Superior temporal gyrus (tissue), 1 donor: Measurements from ENCODE around the gene RUFY4.
"Not testable (repeated sequence)": the region's sequence is repeated elsewhere in the genome, so short reads cannot be mapped to it uniquely, and the experiment has no call there.

Experiments
- DNase-seq: peaks from one replicate; pipeline ENCODE4 v3.0.0-alpha.2; 2016; ENCODE audit errors: extremely low spot score

Gene RUFY4

DNA sequence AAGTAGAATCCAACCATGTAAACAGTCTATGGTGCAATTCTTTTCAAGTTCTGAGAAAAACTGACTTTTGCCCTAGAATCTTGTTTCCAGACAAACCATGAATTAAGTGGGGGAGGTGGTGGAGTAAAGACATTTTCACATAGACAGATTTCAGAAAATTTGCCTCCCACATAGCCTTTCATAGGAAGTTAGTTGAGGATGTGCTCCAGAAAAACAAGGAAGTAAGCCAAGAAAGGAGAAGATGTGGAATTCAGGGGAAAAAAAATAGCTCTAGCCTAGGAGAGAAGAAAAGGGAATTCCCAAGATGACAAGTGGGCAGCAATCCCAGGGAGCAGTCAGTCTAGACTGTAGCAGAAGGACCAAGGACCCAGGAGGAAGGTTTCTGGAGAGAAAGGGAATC is 17.4 kb downstream of the RUFY4 start:
- no peak for DNase-seq

DNA sequence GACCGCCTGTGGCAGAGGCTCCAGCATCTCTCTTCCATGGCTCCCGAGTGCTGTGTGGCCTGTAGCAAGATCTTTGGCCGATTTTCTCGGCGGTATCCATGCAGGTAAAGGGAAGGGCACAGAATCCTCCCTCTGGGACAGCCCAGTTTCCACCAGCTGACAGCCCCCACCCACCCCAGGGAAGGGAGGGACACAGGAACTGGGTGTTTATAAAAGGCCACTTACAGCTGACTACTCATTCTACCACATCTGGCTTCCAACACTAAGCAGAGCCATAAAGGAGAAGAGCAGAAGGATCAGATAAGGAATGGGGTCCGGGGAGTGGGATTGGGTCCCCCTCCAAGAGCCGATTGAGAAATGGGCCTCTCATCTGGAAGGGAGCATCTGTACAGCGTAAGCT is 20.2 kb downstream of the RUFY4 start:
- no peak for DNase-seq

DNA sequence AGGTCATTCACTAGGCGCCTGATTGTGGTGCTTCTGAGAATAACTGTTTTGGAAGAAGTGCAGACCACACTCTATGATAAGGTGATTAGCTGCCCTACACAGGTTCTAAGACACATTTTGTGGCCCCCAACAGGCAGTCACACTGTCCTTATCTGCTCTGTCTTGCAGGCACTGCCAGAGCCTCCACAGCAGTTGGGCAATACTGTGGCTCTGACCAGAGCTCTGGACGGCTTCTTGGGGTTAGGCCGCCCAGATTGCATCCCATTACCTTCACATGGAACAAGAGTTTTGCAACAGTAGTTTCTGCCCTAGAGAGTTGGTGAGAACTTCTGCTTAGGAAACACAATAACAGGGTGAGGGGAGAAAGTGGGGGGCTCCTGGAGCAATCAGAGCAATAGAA is 22.7 kb downstream of the RUFY4 start:
- no peak for DNase-seq

DNA sequence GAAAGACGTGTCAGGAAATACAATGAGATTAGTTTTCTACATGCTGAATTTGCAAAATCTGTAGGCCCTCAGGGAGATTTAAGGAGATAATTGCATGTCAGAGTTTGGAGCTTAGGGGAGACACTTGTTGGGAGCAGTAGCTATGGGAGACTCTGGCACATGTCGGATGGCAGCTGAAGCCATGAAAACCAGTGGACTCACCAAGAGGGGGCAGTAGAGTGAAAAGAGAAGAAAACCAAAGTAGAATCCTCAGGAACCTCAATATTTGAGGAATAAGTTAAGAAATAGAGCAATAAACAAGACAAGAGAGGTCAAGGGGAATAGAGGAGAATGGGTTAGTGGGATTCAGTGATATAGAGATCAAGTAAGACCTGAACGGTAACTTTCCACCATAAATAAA is 24.8 kb downstream of the RUFY4 start:
- no peak for DNase-seq

DNA sequence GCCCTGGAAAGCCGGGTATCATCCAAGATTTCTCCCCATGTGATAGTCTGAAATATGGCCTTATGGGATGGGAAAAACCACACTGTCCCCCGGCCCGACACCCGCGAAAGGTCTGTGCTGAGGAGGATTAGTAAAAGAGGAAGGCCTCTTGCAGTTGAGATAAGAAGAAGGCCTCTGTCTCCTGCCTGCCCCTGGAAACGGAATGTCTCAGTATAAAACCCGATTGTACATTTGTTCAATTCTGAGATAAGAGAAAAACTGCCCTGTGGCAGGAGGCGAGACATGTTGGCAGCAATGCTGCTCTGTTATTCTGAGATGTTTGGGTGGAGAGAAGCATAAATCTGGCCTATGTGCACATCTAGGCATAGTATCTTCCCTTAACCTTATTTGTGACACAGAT is 26.8 kb downstream of the RUFY4 start:
- DNase-seq: no peak

GRCh38 chr2:218097975-218098374 is 28.9 kb downstream of the RUFY4 start:
- DNase-seq: no peak

DNA sequence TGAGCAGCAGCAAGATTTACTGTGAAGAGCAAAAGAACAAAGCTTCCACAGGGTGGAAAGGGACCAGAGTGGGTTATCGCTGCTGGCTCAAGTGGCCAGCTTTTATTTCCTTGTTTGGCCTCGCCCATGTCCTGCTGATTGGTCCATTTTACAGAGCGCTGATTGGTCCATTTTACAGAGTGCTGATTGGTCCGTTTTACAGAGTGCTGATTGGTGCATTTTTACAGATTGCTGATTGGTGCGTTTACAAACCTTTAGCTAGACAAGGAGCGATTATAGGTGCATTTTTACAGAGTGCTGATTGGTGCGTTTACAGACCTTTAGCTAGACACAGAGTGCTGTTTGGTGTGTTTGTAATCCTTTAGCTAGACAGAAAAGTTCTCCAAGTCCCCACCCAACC is 39.8 kb downstream of the RUFY4 start:
- not testable (repeated sequence) for DNase-seq

- not testable (repeated sequence) for DNase-seq
Measured at GRCh38 chr2:218121789-218122188, 52.7 kb downstream of the RUFY4 start.

GRCh38 chr2:218122286-218122685 is 53.2 kb downstream of the RUFY4 start:
- DNase-seq: not testable (repeated sequence)

DNA sequence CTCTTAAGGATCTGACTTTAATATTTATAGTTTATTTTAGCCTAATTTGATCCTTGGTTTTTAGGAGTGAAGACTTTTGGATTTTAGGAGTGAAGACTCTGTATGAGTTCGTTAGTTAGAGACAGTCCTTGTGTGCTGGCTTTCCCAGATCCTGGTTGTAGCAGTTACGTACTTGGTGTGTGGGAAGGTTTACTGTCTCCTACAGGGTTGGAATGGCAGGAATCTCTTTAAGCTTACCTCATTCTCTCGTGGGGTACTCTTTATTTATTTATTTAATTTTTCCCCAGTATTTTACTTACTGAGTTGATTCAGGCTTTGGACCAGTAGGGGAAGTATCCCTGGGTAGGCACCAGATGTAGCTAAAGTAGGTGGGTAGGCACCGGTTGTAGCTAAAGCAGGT is 54.9 kb downstream of the RUFY4 start:
- DNase-seq: no peak

DNA sequence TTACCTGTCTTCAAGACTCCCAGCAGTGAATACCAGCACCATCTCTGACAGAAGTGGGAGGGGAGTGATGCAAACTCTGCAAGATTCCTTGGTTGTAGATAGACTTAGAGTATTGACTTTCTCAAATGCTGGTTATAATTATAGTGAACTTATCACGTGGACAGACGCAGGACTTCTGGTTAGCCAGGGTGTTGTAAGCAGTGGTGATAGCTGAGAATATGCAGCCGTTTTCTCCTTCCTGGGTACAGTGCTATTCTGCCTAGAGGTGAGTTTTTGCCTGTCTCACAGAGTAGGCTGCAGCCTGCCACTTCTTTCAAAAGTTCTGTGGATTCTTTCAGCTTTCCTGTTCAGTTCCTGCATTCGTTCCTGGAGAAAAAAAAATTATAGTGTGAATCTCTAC is 56.0 kb downstream of the RUFY4 start:
- no peak for DNase-seq

- DNase-seq: no peak
Measured at GRCh38 chr2:218125626-218126080, 56.6 kb downstream of the RUFY4 start, which contains the start of gene CXCR2. CXCR2 (plus strand) TSS chr2:218126028; CDS start chr2:218134802, 8,774 bp downstream.

GRCh38 chr2:218127929-218128455 is 58.9 kb downstream of the RUFY4 start:
- no peak for DNase-seq

DNA sequence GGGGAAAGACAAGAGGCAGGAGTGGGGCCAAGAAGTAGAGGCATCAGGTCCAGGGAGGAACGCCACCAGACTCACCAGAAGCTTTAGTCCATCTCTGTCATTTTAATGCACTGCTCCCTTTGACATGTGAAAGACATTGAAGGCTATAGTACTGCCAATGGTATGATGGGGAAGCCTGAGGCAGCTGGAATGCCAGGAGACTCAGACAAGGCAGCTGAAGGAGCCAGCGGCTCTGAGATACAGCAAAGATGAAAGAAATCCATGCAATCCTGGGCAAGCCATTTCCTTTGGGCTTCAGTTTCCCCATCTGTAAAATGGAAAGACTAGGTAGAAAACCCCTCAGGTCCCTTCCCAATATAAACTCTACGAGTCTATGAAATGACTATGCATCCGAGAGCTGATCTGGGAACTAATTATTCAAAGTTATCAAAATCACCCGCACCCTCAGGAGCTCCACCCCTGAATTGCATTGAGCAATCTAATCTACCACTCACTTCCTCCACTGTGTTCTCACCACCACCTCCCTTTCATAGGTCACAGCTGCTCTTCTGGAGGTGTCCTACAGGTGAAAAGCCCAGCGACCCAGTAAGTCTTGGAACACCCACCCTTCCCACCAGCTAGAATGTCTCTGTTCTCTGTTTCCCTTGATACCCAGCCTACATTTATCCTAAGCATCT is 59.9 kb downstream of the RUFY4 start:
- DNase-seq: no peak

GRCh38 chr2:218129458-218130135 is 60.5 kb downstream of the RUFY4 start:
- DNase-seq: no peak

- no peak for DNase-seq
Measured at GRCh38 chr2:218130377-218130776, 61.3 kb downstream of the RUFY4 start.

DNA sequence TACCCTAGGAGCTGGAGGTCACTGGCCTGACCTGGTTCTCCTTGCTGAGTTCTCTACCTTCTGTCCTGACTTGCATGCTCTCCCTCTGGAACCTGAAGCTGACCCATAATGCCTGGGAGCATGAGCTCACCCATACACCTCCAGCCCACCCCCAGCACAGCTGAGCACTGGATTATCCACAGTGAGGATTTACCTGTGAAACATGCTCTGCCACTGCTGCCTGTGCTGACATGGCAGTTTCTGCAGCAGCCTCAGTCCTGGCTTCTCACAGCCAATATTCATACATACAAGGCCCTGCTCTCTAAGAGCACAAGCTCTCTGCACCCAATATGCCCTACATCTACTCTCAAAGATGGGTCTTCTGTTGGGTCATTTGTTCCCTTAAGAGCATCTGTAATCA is 61.8 kb downstream of the RUFY4 start:
- no peak for DNase-seq

DNA sequence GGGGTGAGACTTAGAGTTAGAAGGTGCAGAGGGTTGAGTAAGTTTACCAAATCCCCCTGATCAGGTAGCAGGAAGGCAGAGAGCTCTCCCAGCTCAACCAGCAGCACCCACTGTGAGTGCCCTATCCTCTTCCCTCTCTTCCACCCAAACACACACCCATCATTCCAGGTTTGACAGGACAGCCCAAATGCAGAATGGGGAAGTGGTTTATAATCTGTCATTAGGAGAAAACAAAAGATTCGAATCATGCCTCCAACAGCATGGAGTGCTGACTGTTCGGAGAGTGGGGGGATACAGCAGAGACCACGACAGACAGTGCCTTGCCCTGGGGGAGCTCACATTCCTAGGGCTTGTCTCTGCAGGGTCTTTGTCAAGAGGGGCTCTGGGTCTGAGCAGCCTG is 68.5 kb downstream of the RUFY4 start:
- no peak for DNase-seq

DNA sequence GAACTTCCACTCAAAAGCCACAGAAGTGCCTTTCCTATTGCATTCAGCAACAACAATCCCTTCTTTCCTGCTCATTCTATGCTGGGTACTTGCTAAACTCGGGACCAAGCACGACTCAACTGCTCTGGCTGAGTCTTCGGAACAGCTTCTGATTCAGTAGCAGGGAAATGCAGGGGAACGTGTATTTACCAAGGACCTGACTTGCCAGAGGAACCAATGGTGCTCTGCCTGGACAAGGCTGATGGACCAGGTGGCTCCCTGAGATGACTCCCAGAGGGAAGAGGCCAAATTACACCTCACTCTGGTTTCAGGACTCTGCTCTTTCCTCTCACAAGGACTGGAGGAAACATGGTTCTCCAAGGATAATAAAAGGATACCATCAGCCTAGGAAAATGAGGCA is 69.0 kb downstream of the RUFY4 start:
- DNase-seq: no peak
